G401.6 (cell line): ENCODE measurements around the gene SGCG.
"Not testable (repeated sequence)": the region's sequence is repeated elsewhere in the genome, so short reads cannot be mapped to it uniquely, and the experiment has no call there.

ENCODE experiments used
- FAIRE-seq: peaks from 2 replicates; lab custom pipeline; 2012; peaks lifted over from hg19 to GRCh38; lab: Jason Lieb, UNC

Gene SGCG

GRCh38 chr13:23212671-23213070, 31.9 kb downstream of the SGCG start:
- FAIRE-seq, result no peak

GRCh38 chr13:23231241-23231640, 50.5 kb downstream of the SGCG start:
- FAIRE-seq, result no peak

- FAIRE-seq, result no peak
These were observed 55.2 kb downstream of the SGCG start for GRCh38 chr13:23235994-23236393.

GRCh38 chr13:23243066-23243465, 62.3 kb downstream of the SGCG start:
- no peak for FAIRE-seq

GRCh38 chr13:23248410-23248809, 67.6 kb downstream of the SGCG start:
- not testable (repeated sequence) for FAIRE-seq

- FAIRE-seq, result no peak
These were observed 73.7 kb downstream of the SGCG start for GRCh38 chr13:23254506-23254905.

GRCh38 chr13:23267571-23267970, 86.8 kb downstream of the SGCG start:
- no peak for FAIRE-seq

- FAIRE-seq, result no peak
These were observed 87.7 kb downstream of the SGCG start for GRCh38 chr13:23268441-23268840.

GRCh38 chr13:23271331-23271730, 90.6 kb downstream of the SGCG start:
- no peak for FAIRE-seq

- no peak for FAIRE-seq
These were observed 92.7 kb downstream of the SGCG start for GRCh38 chr13:23273498-23273897.

- FAIRE-seq, result no peak
These were observed 98.5 kb downstream of the SGCG start for GRCh38 chr13:23279321-23279720.

- no peak for FAIRE-seq
These were observed 107.8 kb downstream of the SGCG start for GRCh38 chr13:23288564-23288963.

- FAIRE-seq, result no peak
These were observed 108.2 kb downstream of the SGCG start for GRCh38 chr13:23288995-23289394.

GRCh38 chr13:23289917-23290357, 109.2 kb downstream of the SGCG start:
- no peak for FAIRE-seq

GRCh38 chr13:23292586-23292985, 111.8 kb downstream of the SGCG start:
- no peak for FAIRE-seq

GRCh38 chr13:23314837-23315236, 134.1 kb downstream of the SGCG start:
- FAIRE-seq, result not testable (repeated sequence)

GRCh38 chr13:23319883-23320224, 139.1 kb downstream of the SGCG start:
- no peak for FAIRE-seq

GRCh38 chr13:23320926-23321534, 140.3 kb downstream of the SGCG start:
- no peak for FAIRE-seq

- no peak for FAIRE-seq
These were observed 140.9 kb downstream of the SGCG start for GRCh38 chr13:23321535-23322241.

- no peak for FAIRE-seq
These were observed 141.9 kb downstream of the SGCG start for GRCh38 chr13:23322353-23323336.

- no peak for FAIRE-seq
These were observed 143.3 kb downstream of the SGCG start for GRCh38 chr13:23323946-23324709.

GRCh38 chr13:23325191-23325590, 144.4 kb downstream of the SGCG start:
- FAIRE-seq, result no peak
